ENCODE data around the gene MTUS2.

MTUS2 gene

GRCh38 chr13:29480893-29481525 lies 660.9 kb downstream of the MTUS2 start:
- no peak for DNase-seq
- Mint-ChIP-seq H3K36me3 (ENCODE audit: low read depth) (no peaks in the 10 kb centered on the region), H3K9me3 (no peaks in the 10 kb centered on the region), H3K4me1 (peaks cover 16% of the 10 kb centered on the region), H3K27ac (no peak overlapping the region), H3K4me3 (no peak overlapping the region), H3K27me3 (ENCODE audit: low read depth, poor library complexity) (peaks cover 8% of the 10 kb centered on the region)
- TF ChIP-seq CTCF (IDR thresholded peaks at IDR 0.05) = no peak

DNA sequence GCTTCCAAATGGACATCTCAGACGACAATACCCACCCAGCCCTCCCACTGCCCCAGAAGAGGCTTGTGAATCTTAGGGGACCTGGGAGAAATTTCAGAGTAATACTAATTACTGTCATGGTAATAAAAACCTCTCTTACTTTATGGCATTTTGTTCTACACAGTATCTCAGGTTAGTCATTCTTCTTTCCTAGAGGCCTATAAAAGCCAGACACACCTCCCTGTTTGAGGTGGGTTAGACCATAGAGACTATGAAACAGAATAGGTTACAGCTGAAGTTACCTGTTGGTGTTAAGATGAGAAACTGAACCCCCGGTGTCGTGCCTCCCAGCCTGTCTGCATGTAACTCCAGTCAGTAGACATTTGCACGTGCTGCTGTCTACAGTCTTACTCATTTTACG lies 661.5 kb downstream of the MTUS2 start:
- H3K27ac Mint-ChIP-seq = no peak overlapping the region
- no peaks in the 10 kb centered on the region for H3K9me3 Mint-ChIP-seq
- peaks cover 16% of the 10 kb centered on the region for H3K4me1 Mint-ChIP-seq
- H3K4me3 Mint-ChIP-seq = no peak overlapping the region
- H3K27me3 Mint-ChIP-seq (ENCODE audit: low read depth, poor library complexity) = peaks cover 3% of the 10 kb centered on the region
- no peak for DNase-seq
- no peak for TF ChIP-seq CTCF (IDR thresholded peaks at IDR 0.05)
- no peaks in the 10 kb centered on the region for H3K36me3 Mint-ChIP-seq (ENCODE audit: low read depth)

GRCh38 chr13:29482504-29482903 lies 662.4 kb downstream of the MTUS2 start:
- Mint-ChIP-seq H3K4me1 (peaks cover 16% of the 10 kb centered on the region), H3K27ac (no peak overlapping the region), H3K27me3 (ENCODE audit: low read depth, poor library complexity) (no peaks in the 10 kb centered on the region), H3K9me3 (no peaks in the 10 kb centered on the region), H3K36me3 (ENCODE audit: low read depth) (no peaks in the 10 kb centered on the region), H3K4me3 (no peak overlapping the region)
- no peak for DNase-seq
- TF ChIP-seq CTCF (IDR thresholded peaks at IDR 0.05) = no peak

- Mint-ChIP-seq H3K9me3 (no peaks in the 10 kb centered on the region), H3K4me1 (peaks cover 23% of the 10 kb centered on the region), H3K36me3 (ENCODE audit: low read depth) (no peaks in the 10 kb centered on the region), H3K27me3 (ENCODE audit: low read depth, poor library complexity) (no peaks in the 10 kb centered on the region), H3K27ac (no peak overlapping the region), H3K4me3 (no peak overlapping the region)
- TF ChIP-seq CTCF (IDR thresholded peaks at IDR 0.05) = no peak
- no peak for DNase-seq
These were observed 663.1 kb downstream of the MTUS2 start for GRCh38 chr13:29483211-29483610.

DNA sequence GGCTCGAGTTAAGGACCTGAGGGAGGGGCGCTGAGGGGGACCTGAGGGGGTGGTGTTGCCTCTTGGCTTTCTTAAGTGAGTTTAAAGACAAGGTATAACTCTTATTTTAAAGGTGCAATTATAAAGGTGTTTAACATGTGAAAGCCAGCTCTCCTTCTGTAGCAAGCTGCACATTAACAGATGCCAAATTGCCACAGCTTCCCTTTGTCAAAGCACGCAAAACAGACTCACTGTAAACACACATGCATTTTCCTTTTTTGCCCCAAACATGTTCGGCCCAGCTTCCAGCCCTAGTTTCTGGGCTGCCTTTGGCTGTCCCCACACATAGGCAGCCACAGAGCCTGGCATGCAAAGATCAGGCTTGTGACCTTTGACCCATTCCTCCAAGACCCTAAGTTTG lies 663.5 kb downstream of the MTUS2 start:
- H3K9me3 Mint-ChIP-seq = no peaks in the 10 kb centered on the region
- no peak for DNase-seq
- peaks cover 23% of the 10 kb centered on the region for H3K4me1 Mint-ChIP-seq
- no peaks in the 10 kb centered on the region for H3K27me3 Mint-ChIP-seq (ENCODE audit: low read depth, poor library complexity)
- no peaks in the 10 kb centered on the region for H3K36me3 Mint-ChIP-seq (ENCODE audit: low read depth)
- no peak for TF ChIP-seq CTCF (IDR thresholded peaks at IDR 0.05)
- H3K4me3 Mint-ChIP-seq = no peak overlapping the region
- H3K27ac Mint-ChIP-seq = no peak overlapping the region

GRCh38 chr13:29484236-29484635 lies 664.1 kb downstream of the MTUS2 start:
- Mint-ChIP-seq H3K36me3 (ENCODE audit: low read depth) (no peaks in the 10 kb centered on the region), H3K27ac (no peak overlapping the region), H3K4me1 (peaks cover 23% of the 10 kb centered on the region), H3K9me3 (no peaks in the 10 kb centered on the region), H3K27me3 (ENCODE audit: low read depth, poor library complexity) (no peaks in the 10 kb centered on the region), H3K4me3 (no peak overlapping the region)
- TF ChIP-seq CTCF (IDR thresholded peaks at IDR 0.05) = no peak
- DNase-seq = no peak
